SH-SY5Y (cell line): Measurements from ENCODE around the gene LRP2.

ENCODE experiments used
- GATA2 ChIP-seq: IDR thresholded peaks from 2 replicates; pipeline ENCODE4 v1.6.1; 2011; ENCODE audit warnings: mild to moderate bottlenecking, low read depth, low read length
- GATA3 ChIP-seq: IDR thresholded peaks from 2 replicates; pipeline ENCODE4 v1.6.1; 2011; ENCODE audit warnings: low read depth, mild to moderate bottlenecking, low read length, moderate library complexity

LRP2 gene

DNA sequence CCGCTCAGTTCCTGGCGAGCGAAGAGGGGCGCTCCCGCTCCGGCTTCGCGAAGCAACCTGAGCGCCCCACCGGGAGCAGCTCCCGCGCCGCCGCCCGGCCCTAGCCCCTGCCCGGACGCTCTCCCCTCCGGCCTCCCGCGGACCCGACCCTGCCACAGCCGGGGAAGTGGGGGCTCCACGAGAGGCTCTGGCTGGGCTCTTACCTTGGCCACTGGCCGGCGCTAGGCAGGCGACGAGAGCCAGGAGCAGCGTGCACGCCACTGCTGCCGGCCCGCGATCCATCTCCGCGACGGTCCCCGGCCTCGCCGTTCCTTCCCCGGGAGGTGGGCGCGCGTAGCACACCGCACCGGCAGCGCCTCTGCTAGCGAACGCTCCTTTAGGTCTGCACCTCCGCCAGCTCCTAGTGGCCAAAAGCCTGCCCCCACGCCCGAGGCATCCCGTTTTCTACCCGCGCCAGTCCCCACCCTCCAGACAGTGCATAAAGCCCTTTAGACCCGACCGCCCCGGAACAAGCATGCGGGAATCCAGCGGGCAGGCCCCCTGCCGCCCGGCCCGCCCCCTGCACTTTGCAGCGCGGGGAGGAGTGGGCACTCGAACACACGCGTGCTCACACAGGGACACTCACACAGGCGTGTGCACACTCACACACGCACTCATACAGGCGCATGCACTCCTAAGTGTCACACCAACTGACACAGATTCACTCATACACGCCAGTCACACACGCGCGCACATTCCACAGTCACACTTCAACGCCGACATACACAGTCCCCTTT is at the start of gene LRP2:
Gene LRP2 (minus strand): TSS at position 417 of the 776 bp plus-strand sequence. CDS start 135 bp downstream, at position 282.
- TF ChIP-seq GATA3 = no peak

DNA sequence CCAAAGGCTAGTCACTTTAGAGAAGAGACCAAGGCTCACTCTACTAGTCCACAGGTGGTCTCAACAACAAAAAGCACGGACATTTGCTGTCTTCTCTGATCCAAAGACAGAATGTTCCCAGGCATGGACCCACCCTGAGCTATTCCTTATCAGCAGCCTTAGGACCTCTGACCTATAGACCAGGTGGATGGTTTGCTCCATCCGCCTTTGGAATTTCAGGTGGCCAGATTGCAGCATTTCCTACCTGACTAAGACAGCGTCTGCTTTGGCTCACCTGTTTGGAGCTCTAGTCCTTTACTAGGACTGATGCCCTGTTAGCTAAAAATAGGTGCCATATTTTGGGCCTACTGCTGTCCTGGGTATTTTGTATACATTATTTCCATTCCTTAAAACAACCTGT is 44.6 kb upstream of the LRP2 start:
- no peak for TF ChIP-seq GATA2

DNA sequence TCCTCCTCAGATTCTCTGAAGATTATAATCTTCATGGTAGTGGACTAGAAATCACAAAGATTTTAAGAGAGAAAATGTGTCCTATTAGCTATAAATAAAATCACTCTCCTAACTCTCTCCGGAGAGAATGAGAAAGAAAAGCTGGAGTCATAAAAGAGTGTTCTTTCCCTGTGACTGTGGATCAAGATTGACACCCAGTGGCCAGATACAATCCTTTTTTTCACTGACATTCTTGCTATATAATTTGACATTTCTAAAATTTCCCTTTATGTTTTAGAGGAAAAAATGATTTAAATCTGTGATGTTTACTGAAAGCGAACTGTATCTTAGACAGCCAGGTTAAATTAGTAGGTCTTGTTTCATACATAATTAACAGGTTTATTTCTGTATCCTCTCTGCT is 35.4 kb upstream of the LRP2 start:
- TF ChIP-seq GATA2 = no peak
- no peak for TF ChIP-seq GATA3

DNA sequence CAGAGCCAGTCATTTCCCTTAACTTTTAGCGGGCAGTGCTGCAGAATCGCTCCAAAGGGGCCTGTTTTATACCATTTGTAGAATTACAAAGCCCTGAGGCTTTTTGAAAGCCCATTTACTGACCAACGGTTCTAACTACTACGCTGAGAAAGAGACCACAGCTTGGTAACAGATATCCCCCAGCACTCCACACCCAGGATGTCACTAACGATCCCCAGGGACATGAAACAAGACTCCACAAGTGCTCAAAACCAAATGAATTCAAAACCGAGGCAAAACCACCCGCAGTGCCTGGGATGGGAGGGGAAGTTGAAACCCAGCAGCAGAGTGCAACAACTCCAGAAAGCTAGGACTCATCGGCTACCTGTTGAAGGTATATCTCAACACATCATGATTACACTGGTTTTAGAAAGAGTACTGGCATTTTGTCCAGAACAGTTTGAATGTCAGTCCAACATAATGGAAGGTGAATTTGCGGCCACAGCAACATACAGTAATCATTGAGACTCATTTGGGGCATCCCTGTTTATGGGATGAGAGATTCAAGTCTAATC is 33.6 kb upstream of the LRP2 start:
- TF ChIP-seq GATA2 = no peak
- no peak for TF ChIP-seq GATA3

DNA sequence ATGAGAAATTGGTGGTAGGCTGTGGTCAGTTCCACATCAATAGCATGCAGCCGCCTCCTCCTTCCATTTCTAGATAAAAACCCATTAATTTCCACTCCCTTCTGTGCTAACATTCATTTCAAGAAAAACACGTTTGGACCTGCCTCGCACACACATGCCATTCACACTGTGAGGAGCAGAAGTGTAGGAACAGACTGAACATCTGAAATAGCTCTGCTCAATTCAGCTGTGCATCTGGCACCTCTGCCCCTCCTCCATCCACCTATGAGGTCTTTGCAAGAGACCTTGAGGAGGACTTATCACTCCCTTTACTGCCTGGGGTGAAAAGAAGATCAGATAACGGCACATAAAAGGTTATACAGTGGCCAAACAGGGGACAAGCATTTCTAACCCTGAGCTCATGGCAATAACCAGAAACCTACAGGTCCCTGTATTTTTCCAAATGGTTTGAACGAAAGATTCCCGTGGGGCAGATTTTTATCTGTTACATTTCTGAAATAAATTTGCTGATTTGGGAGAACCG is 30.8 kb upstream of the LRP2 start:
- TF ChIP-seq GATA3 (peak; percentile 55), GATA2 (peak; percentile 84)

DNA sequence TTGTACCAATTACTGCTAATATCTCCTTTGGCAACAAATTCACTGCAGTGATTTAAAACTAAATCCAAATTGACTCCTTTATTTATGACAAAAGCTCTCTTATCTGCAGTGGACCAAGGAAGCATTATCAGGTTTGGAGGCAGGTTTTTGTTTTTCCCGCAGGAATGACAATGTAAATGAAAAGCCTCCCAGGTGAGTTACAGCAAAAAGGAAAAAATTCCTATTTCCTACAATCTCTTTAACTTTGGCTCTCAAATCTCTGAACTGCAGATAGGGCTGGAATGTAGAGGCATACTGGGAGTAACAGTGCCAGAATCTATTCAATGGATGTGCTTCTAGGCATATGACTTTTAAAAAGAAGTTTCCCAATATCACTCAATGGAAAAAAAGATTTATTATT is 28.9 kb upstream of the LRP2 start:
- TF ChIP-seq GATA2 (no peak), GATA3 (no peak)

DNA sequence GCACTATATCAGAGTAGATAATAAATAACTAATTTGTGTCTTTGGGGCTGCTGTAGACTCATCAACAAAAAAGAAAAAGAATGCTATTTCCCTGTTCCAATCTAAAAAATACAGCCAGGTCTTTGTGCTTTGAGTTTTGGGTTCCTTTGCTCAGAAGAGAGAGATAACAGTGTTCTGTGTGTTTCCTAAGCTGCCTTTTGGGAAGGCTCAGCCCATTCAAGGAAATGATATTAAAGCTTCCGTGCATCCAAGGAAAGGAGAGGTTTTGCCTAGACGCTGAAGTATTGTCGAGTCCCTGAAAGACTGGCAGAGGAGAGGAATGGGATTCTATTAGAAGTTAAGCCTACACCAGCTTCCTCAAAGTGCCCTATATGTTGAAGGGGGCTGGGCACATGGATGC is 25.8 kb upstream of the LRP2 start:
- TF ChIP-seq GATA3 (no peak), GATA2 (no peak)

DNA sequence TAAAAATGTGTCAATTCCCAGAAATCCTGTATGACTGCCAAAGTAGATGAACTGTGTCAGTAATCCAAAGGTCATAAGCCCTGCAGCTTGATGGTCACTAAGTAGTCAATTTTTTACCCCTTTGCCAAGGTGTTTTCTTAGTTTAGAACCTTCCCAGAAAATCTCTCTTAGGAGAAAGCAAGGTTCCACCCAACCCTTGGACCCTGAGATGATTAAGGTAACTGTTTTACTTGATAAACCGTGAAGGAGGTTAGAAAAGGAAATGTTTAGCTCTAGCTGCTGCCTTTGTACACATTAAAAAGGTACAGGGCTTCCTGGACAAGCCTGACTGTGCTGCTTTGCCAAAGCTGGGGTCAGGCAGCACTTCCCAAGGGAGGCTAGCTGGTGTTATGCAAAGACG is 24.4 kb upstream of the LRP2 start:
- TF ChIP-seq GATA3 = no peak
- TF ChIP-seq GATA2 = no peak

DNA sequence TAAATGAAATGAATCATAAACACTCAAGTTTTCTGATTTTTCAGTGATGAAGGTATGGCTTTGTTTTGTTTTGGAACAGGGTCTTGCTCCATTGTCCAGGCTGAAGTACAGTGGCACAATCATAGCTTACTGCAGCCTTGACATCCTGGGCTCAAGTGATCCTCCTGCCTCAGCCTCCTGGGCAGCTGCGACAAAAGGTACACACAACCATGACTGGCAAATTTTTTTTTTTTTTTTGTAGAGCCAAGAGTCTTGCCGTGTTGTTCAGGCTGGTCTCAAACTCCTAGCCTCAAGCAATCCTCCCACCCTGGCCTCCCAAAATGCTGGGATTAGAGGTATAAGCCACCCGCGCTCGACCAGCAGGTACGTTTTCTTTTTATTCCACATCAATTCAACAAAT is 22.5 kb upstream of the LRP2 start:
- no peak for TF ChIP-seq GATA3
- TF ChIP-seq GATA2 = no peak

DNA sequence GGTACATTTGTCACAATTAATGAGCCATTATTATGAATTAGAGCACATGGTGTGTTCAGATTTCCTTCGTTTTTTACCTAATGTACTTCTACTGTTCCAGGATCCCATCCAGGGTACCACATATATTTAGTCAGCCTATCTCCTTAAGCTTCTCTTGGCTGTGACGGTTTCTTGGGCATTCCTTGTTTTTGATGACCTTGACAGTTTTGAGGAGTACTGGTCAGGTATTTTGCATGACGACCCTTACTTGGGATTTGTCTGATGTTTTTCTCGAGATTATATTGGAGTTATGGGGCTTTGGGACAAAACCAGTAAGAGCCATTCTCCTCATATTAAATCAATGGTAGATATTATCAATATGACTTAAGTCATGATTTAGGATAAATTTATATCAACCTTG is 10.2 kb upstream of the LRP2 start:
- no peak for TF ChIP-seq GATA2
- TF ChIP-seq GATA3 = no peak

DNA sequence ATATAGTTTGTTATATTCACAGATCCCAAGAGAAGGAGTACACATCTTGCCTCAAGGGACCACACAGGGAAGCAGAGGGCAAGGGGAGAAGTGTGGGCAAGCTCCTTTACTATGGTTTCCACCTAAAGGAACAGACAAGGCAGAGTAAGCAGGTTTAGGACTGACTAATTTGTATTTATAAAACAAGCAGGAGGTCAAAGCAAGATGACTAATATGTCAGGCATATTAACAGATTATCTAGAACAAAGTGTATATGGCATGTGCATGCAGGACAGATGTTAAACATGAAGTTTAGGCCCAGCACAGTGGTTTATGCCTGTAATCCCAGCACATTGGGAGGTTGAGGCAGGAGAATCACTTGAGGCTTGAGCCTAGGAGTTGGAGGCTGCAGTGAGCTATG is 3.7 kb upstream of the LRP2 start:
- TF ChIP-seq GATA3 = no peak
- TF ChIP-seq GATA2 = no peak

DNA sequence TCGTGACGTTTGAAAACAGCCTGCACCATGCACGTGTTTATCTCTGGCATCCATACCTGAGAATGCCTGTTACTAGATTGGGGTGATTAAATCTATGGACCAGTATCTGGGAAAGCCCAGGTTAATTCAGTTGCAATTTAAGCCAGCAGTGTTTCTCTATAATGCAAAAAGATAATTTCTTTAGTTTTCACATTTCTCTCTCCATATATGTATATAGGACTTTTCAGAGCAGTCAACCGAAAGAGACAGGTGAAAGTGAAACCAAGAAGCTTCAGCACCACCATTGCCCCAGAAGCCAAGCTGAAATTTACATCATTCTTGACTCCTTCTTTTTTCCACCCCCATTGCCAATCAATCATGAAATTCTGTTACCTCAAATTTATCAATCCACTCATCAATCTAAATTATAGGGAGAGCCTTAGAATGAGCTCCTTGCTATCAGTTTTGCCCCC is 2.7 kb upstream of the LRP2 start:
- TF ChIP-seq GATA3 (no peak), GATA2 (no peak)

DNA sequence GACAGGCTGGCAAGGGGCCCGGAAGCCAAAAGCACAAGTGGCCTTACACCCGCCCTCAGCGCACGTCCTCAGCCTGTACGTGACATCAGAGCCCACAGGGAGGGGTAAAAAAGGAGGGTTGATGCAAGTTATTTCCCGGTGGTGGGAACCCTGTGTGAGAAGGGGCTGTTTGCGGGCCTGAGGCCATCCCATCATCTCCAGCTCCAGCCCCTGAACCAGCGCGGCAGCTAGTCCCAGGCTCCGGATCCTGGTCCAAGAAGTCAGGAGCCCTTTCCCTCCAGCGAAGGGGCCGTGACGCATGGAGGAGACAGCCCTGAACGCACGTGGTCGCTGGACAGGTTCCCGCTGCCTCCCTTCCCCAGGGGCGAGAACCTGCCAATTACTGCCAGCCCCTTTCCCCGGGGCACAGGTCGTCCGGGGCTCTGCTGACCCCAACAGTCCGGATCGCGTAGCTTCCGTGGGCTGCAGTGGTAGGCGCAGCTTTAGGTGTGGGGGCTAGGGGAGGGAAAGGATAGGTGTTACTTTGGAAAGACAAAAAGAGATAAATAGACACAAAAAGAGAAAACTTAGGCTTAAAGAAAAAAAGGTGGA is 1.3 kb upstream of the LRP2 start:
- TF ChIP-seq GATA3 = no peak
- no peak for TF ChIP-seq GATA2

DNA sequence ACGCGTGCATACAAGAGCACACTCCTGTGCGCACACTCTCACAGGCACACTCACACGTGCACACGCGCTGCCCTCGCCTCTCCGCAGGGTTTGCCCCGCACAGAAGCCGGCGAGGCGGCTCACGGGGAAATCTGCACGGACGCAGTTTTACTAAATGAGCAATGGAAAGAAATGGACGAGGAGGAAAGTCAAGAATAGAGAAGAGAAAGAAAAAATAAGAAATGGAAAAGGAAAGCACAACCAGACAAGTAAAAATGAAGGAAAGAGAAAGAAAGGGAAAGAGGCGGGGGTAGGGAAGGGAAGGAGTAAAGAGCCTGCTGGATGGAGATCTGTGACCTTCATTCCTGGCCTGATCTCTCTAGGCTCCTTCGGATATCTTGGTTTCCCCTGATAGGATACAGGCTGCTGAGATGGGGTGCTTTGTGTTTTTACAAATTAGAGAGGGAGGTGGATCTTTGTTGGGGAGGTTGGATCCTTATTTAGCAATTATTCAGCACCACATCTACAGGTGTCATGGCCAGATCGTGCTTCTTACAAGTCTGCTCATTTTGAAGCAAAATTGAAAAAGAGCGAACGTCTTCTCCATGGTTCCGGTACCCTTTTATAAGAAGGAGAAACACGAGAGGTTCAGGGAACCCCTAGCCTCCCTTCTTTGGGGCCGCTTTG is 693 bp upstream of the LRP2 start:
- TF ChIP-seq GATA2 (no peak), GATA3 (no peak)
